CD4-positive, alpha-beta memory T cell (primary cell): ENCODE results near the gene HS3ST1. TPM values are rescaled to one million over a fixed set of nuclear protein-coding genes. Genes with fewer than 3 reads are reported as not detected.

Experiments used
- CTCF ChIA-PET: fragments of 350-600 bp; sonication (Branson Sonifier 250); formaldehyde crosslinking; loops from one replicate; lab custom pipeline; 2021; ENCODE audit warnings: inconsistent platforms; ENCODE audit not compliant: partially characterized antibody; lab: Charles Lee
- POLR2A ChIA-PET: fragments of 350-600 bp; sonication (Branson Sonifier 250); formaldehyde crosslinking; loops from one replicate; lab custom pipeline; 2021; ENCODE audit not compliant: partially characterized antibody; lab: Charles Lee
- DNase-seq, 5 donors: peaks; one replicate each; pipeline versions ENCODE4 v3.0.0 to v3.0.0-alpha.2; 2020 to 2022; ENCODE audit warnings: mixed read lengths in 1 of 5
- H3K27ac ChIP-seq: one replicate; pipeline ENCODE4 v1.7.0; 2013; ENCODE audit warnings: low read depth, low read length
- H3K27me3 ChIP-seq: 2 replicates; pipeline ENCODE4 v1.7.0; 2013; ENCODE audit warnings: mild to moderate bottlenecking, low read length, moderate library complexity; ENCODE audit not compliant: insufficient read depth
- H3K36me3 ChIP-seq: 2 replicates; pipeline ENCODE4 v1.7.0; 2013; ENCODE audit warnings: mild to moderate bottlenecking, low read length, moderate library complexity; ENCODE audit not compliant: insufficient read depth
- H3K4me1 ChIP-seq: 2 replicates; pipeline ENCODE4 v1.7.0; 2013; ENCODE audit warnings: mild to moderate bottlenecking, low read length, moderate library complexity; ENCODE audit not compliant: insufficient read depth
- H3K4me3 ChIP-seq, 2 donors: one replicate each; pipeline ENCODE4 v1.7.0; 2013; ENCODE audit warnings: low read length in 2 of 2, mild to moderate bottlenecking in 1 of 2
- H3K9me3 ChIP-seq, 2 donors: one replicate each; pipeline ENCODE4 v1.7.0; 2013; ENCODE audit warnings: low read length in 2 of 2, control low read depth in 1 of 2; ENCODE audit not compliant: control insufficient read depth in 1 of 2
- H3K27ac Mint-ChIP-seq, 7 donors: one replicate each; pipeline ENCODE4 v1.8.0; 2020 to 2021; ENCODE audit warnings: mixed read lengths in 7 of 7, mild to moderate bottlenecking in 6 of 7, inconsistent platforms in 3 of 7, moderate library complexity in 3 of 7
- H3K27me3 Mint-ChIP-seq, 2 donors: one replicate each; pipeline ENCODE4 v1.8.0; 2020 to 2021; ENCODE audit warnings: mixed read lengths in 2 of 2
- H3K36me3 Mint-ChIP-seq, 2 donors: one replicate each; pipeline ENCODE4 v1.8.0; 2020 to 2021; ENCODE audit warnings: mixed read lengths in 2 of 2, inconsistent platforms in 1 of 2, mild to moderate bottlenecking in 1 of 2
- H3K4me1 Mint-ChIP-seq, 4 donors: one replicate each; pipeline ENCODE4 v1.8.0; 2020 to 2021; ENCODE audit warnings: mixed read lengths in 4 of 4, mild to moderate bottlenecking in 1 of 4
- H3K4me3 Mint-ChIP-seq, 8 donors: one replicate each; pipeline ENCODE4 v1.8.0; 2020 to 2021; ENCODE audit warnings: mixed read lengths in 8 of 8, mild to moderate bottlenecking in 7 of 8, moderate library complexity in 6 of 8, inconsistent platforms in 3 of 8
- H3K9me3 Mint-ChIP-seq, 8 donors: one replicate each; pipeline ENCODE4 v1.8.0; 2020 to 2021; ENCODE audit warnings: mixed read lengths in 8 of 8, mild to moderate bottlenecking in 5 of 8, inconsistent platforms in 3 of 8, moderate library complexity in 1 of 8
- intact Hi-C: fragments of 100-400 bp; cut with micrococcal nuclease; formaldehyde crosslinking; loops from one replicate; pipeline ENCODE4 v1.15.1; 2023
- polyA plus RNA-seq, 2 donors: library from polyadenylated mRNA; unstranded; fragments of 300-500 nt; fragmentation: Illumina TruSeq; gene quantifications; one replicate each; pipeline ENCODE4 v1.2.3, GENCODE V29; 2021
- total RNA-seq, 2 experiments: library from RNA; stranded (reverse); gene quantifications; one replicate each; pipeline ENCODE4 v1.2.3, GENCODE V29; 2021

The HS3ST1 gene
- total and polyA plus RNA-seq, 4 experiments from 2014 or later, result 0.03 to 0.06 TPM; not detected in 2

GRCh38 chr4:11408233-11408967 is 20.3 kb downstream of the HS3ST1 start:
- CTCF ChIA-PET, result no interaction called here
- H3K36me3 ChIP-seq, result no peaks in the 10 kb centered on the region
- no peak overlapping the region for H3K27ac ChIP-seq
- no peaks in the 10 kb centered on the region for H3K4me1 ChIP-seq
- no peaks in the 10 kb centered on the region for H3K36me3 Mint-ChIP-seq
- POLR2A ChIA-PET, result no interaction called here
- DNase-seq, result no peak
- no peaks in the 10 kb centered on the region for H3K27me3 ChIP-seq
- H3K27ac Mint-ChIP-seq, result no peak overlapping the region
- no peak overlapping the region for H3K4me3 ChIP-seq
- no peaks in the 10 kb centered on the region for H3K9me3 Mint-ChIP-seq
- no peaks in the 10 kb centered on the region for H3K27me3 Mint-ChIP-seq
- H3K9me3 ChIP-seq, result no peaks in the 10 kb centered on the region
- intact Hi-C loops, result no loop called here
- H3K4me3 Mint-ChIP-seq, result no peak overlapping the region
- no peaks in the 10 kb centered on the region for H3K4me1 Mint-ChIP-seq

- Mint-ChIP-seq H3K9me3 (no peaks in the 10 kb centered on the region), H3K4me3 (no peak overlapping the region), H3K27ac (no peak overlapping the region), H3K36me3 (no peaks in the 10 kb centered on the region), H3K27me3 (no peaks in the 10 kb centered on the region), H3K4me1 (no peaks in the 10 kb centered on the region)
- no peak for DNase-seq
- Histone ChIP-seq H3K4me3 (no peak overlapping the region), H3K27ac (no peak overlapping the region), H3K27me3 (no peaks in the 10 kb centered on the region), H3K36me3 (no peaks in the 10 kb centered on the region), H3K4me1 (no peaks in the 10 kb centered on the region), H3K9me3 (no peaks in the 10 kb centered on the region)
- ChIA-PET CTCF (no interaction called here), POLR2A (no interaction called here)
- intact Hi-C loops, result no loop called here
Measured at GRCh38 chr4:11407551-11407950, 21.1 kb downstream of the HS3ST1 start.

- ChIA-PET POLR2A (no interaction called here), CTCF (interaction anchor here (1.6 kb wide), 1 partner anchor 12 kb away, joined by 4 read pairs; no protein-coding TSS in a partner anchor)
- Histone ChIP-seq H3K4me1 (no peaks in the 10 kb centered on the region), H3K9me3 (no peaks in the 10 kb centered on the region), H3K4me3 (no peak overlapping the region), H3K27ac (no peak overlapping the region), H3K27me3 (no peaks in the 10 kb centered on the region), H3K36me3 (no peaks in the 10 kb centered on the region)
- intact Hi-C loops, result no loop called here
- no peak overlapping the region for H3K27ac Mint-ChIP-seq
- no peak for DNase-seq
- H3K4me3 Mint-ChIP-seq, result no peak overlapping the region
- H3K4me1 Mint-ChIP-seq, result no peaks in the 10 kb centered on the region
- no peaks in the 10 kb centered on the region for H3K36me3 Mint-ChIP-seq
- H3K9me3 Mint-ChIP-seq, result no peaks in the 10 kb centered on the region
- H3K27me3 Mint-ChIP-seq, result no peaks in the 10 kb centered on the region
Measured at GRCh38 chr4:11404431-11404830, 24.3 kb downstream of the HS3ST1 start.

- Mint-ChIP-seq H3K27ac (no peak overlapping the region), H3K36me3 (no peaks in the 10 kb centered on the region), H3K4me3 (no peak overlapping the region), H3K27me3 (no peaks in the 10 kb centered on the region), H3K4me1 (no peaks in the 10 kb centered on the region), H3K9me3 (no peaks in the 10 kb centered on the region)
- Histone ChIP-seq H3K9me3 (no peaks in the 10 kb centered on the region), H3K27me3 (no peaks in the 10 kb centered on the region), H3K27ac (no peak overlapping the region), H3K4me1 (no peaks in the 10 kb centered on the region), H3K36me3 (no peaks in the 10 kb centered on the region), H3K4me3 (no peak overlapping the region)
- POLR2A ChIA-PET, result no interaction called here
- DNase-seq, result no peak
- CTCF ChIA-PET, result no interaction called here
- intact Hi-C loops, result no loop called here
Measured at GRCh38 chr4:11402192-11402591, 26.5 kb downstream of the HS3ST1 start.

GRCh38 chr4:11399461-11399971 is 29.2 kb downstream of the HS3ST1 start:
- intact Hi-C loops, result no loop called here
- ChIA-PET POLR2A (no interaction called here), CTCF (no interaction called here)
- Histone ChIP-seq H3K4me3 (no peak overlapping the region), H3K9me3 (no peaks in the 10 kb centered on the region), H3K36me3 (no peaks in the 10 kb centered on the region), H3K27me3 (no peaks in the 10 kb centered on the region), H3K27ac (no peak overlapping the region), H3K4me1 (no peaks in the 10 kb centered on the region)
- no peaks in the 10 kb centered on the region for H3K9me3 Mint-ChIP-seq
- no peaks in the 10 kb centered on the region for H3K36me3 Mint-ChIP-seq
- peaks cover 0 to 2% of the 10 kb centered on the region in 2 donors for H3K27me3 Mint-ChIP-seq
- H3K4me1 Mint-ChIP-seq, result no peaks in the 10 kb centered on the region
- no peak overlapping the region for H3K27ac Mint-ChIP-seq
- no peak for DNase-seq
- H3K4me3 Mint-ChIP-seq, result no peak overlapping the region

DNA sequence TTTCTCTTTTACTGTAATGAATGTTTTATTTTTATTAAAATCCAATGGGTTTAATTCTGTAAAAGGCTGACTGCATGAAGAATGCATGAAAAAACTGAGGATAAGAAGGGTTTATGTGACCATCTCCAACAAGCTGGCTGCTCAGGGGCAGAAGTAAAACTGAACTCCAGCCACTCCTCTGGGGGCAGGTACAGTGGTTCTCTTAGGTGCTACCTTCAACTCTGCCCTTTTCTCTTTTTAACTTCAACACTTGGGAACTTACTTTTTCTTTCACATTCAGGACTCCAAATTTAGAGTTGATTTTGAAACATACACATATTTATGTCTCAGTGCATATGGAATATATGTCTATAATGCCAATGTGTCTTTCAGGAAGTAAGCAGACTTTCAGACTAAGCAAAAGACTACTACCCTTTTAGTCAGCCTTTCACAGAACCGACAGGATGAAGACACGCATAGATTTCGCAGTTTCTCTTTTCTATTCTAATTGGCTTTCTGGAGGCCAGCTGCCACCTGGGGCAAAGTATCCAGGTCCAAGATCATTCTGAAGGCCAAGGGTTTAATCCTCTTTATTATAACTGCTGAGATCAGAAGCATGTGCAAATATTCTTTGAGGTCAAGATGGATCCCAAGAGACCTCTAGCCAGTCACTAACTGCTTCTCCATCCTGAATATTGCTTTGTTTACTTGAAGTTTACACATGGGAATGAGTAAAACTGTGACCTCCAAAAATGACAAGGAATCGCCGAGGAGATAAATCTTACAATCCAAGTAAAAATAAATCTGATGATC is 30.7 kb downstream of the HS3ST1 start:
- CTCF ChIA-PET, result no interaction called here

GRCh38 chr4:11397146-11397545 is 31.5 kb downstream of the HS3ST1 start:
- Mint-ChIP-seq H3K4me3 (no peak overlapping the region), H3K27ac (no peak overlapping the region), H3K27me3 (peaks cover 0 to 2% of the 10 kb centered on the region in 2 donors), H3K9me3 (no peaks in the 10 kb centered on the region), H3K4me1 (no peaks in the 10 kb centered on the region), H3K36me3 (no peaks in the 10 kb centered on the region)
- intact Hi-C loops, result no loop called here
- DNase-seq, result no peak
- ChIA-PET CTCF (no interaction called here), POLR2A (no interaction called here)
- no peaks in the 10 kb centered on the region for H3K27me3 ChIP-seq
- no peaks in the 10 kb centered on the region for H3K36me3 ChIP-seq
- H3K4me1 ChIP-seq, result no peaks in the 10 kb centered on the region
- no peaks in the 10 kb centered on the region for H3K9me3 ChIP-seq
- H3K27ac ChIP-seq, result no peak overlapping the region
- H3K4me3 ChIP-seq, result no peak overlapping the region

More for the DNA sequence above, 30.7 kb downstream of the HS3ST1 start:
- H3K36me3 ChIP-seq, result no peaks in the 10 kb centered on the region
- no peaks in the 10 kb centered on the region for H3K4me1 Mint-ChIP-seq
- POLR2A ChIA-PET, result no interaction called here
- DNase-seq, result no peak
- H3K9me3 Mint-ChIP-seq, result no peaks in the 10 kb centered on the region
- H3K9me3 ChIP-seq, result no peaks in the 10 kb centered on the region
- H3K27me3 Mint-ChIP-seq, result peaks cover 0 to 2% of the 10 kb centered on the region in 2 donors
- H3K4me3 ChIP-seq, result no peak overlapping the region
- H3K36me3 Mint-ChIP-seq, result no peaks in the 10 kb centered on the region
- H3K4me1 ChIP-seq, result no peaks in the 10 kb centered on the region
- intact Hi-C loops, result no loop called here
- H3K27ac ChIP-seq, result no peak overlapping the region
- H3K27me3 ChIP-seq, result no peaks in the 10 kb centered on the region
- no peak overlapping the region for H3K4me3 Mint-ChIP-seq
- H3K27ac Mint-ChIP-seq, result no peak overlapping the region
